BLaER1 (cell line): ENCODE measurements around the gene SPAG6.

Source experiments
- H3K27ac ChIP-seq: shearing (Covaris generic); formaldehyde crosslinking; 2 replicates; pipeline ENCODE4 v1.8.1; 2022
- H3K27me3 ChIP-seq: shearing (Covaris generic); formaldehyde crosslinking; 2 replicates; pipeline ENCODE4 v1.8.1; 2022
- H3K36me3 ChIP-seq: shearing (Covaris generic); formaldehyde crosslinking; 2 replicates; pipeline ENCODE4 v1.8.1; 2022
- H3K4me1 ChIP-seq: shearing (Covaris generic); formaldehyde crosslinking; 2 replicates; pipeline ENCODE4 v1.8.1; 2022
- H3K4me2 ChIP-seq: shearing (Covaris generic); formaldehyde crosslinking; 2 replicates; pipeline ENCODE4 v1.8.1; 2022
- H3K4me3 ChIP-seq: shearing (Covaris generic); formaldehyde crosslinking; 2 replicates; pipeline ENCODE4 v1.8.1; 2022
- H3K9ac ChIP-seq: shearing (Covaris generic); formaldehyde crosslinking; 2 replicates; pipeline ENCODE4 v1.8.1; 2022
- H3K9me3 ChIP-seq: shearing (Covaris generic); formaldehyde crosslinking; 2 replicates; pipeline ENCODE4 v1.8.1; 2022
- H4K20me1 ChIP-seq: shearing (Covaris generic); formaldehyde crosslinking; 2 replicates; pipeline ENCODE4 v1.8.1; 2022
- Cebpa-rat ChIP-seq: shearing (Covaris generic); IDR thresholded peaks from 2 replicates; pipeline ENCODE4 v1.8.1; 2022

Gene SPAG6

DNA sequence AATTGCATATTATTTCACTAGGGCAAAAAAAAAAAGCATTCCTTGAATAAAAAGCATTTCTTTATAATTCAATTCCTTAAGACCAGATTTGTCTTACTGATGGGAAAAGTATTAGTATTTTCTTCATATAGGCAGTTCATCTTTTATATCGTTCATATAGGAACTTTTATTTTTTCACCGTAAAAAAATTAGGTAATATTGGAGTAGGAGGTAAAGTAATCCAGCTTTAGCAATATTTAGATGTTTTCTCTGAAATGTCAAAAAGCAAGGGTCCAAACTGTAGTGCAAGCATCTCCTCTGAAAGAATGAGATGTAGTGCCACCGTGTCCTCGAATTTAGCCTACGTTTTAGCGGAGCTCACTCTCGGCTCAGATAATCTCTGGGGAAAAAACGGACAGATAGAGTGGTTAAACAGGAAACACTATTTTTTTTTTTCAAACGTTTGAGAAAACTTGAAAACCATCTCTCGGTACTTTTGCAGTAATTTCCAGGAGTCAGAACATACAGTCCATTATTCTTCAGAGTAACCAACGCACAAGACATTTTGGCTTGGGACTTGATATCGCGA, 5.5 kb upstream of the SPAG6 start:
- Histone ChIP-seq H3K9ac (peak overlapping the region; percentile 95), H3K4me1 (peaks cover 49% of the 10 kb centered on the region), H3K36me3 (no peaks in the 10 kb centered on the region), H4K20me1 (peaks cover 47% of the 10 kb centered on the region), H3K27me3 (peaks cover 99% of the 10 kb centered on the region), H3K9me3 (peaks cover 11% of the 10 kb centered on the region), H3K27ac (peak overlapping the region; percentile 98), H3K4me3 (peak overlapping the region; percentile 77), H3K4me2 (peak overlapping the region; percentile 79)
- no peak for TF ChIP-seq Cebpa-rat

DNA sequence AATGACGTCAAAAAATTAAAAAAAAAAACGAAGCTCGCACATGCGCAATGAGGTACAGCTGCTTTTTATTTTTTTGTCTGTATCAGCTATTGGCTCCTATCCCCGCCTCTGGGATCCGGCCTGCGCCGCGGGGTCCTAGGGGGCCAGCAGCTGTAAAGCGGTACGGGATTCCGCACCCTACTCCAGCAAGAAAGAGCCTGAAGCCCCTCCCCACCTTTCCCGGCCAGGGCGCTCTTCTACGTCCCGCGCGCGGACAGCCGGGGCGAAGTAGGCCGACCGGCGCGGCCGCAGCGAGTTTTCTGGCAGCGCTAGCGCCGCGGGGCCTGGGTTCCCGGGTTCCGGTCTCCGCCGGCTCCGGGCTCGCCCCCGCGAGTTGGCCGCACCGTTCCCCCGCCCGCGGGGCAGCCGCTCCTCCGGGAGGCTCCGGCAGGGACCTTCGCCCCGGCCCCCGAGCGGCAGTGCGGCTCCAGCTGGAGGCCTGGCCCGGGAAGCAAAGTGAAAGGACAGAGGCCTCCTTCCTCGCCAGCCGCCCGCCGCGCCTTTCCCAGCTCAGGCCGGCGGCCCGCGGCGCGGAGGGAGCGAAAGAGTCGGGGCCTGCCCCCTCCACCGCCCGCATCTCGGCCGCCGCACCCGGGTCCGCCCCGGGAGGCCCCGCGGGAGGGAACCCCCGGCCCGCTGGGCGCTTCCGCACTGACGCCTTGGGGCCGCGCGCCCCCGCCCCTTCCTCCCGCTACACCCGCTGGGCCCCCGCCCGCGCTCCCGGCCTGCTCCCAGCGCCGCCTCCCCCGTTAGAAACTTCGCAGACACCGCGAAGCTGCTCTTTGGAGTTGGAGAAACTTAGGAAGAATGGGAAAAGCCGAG, 4.7 kb upstream of the SPAG6 start:
- Histone ChIP-seq H3K9ac (peak overlapping the region; percentile 95), H3K27ac (peak overlapping the region; percentile 98), H3K4me1 (peaks cover 56% of the 10 kb centered on the region)

DNA sequence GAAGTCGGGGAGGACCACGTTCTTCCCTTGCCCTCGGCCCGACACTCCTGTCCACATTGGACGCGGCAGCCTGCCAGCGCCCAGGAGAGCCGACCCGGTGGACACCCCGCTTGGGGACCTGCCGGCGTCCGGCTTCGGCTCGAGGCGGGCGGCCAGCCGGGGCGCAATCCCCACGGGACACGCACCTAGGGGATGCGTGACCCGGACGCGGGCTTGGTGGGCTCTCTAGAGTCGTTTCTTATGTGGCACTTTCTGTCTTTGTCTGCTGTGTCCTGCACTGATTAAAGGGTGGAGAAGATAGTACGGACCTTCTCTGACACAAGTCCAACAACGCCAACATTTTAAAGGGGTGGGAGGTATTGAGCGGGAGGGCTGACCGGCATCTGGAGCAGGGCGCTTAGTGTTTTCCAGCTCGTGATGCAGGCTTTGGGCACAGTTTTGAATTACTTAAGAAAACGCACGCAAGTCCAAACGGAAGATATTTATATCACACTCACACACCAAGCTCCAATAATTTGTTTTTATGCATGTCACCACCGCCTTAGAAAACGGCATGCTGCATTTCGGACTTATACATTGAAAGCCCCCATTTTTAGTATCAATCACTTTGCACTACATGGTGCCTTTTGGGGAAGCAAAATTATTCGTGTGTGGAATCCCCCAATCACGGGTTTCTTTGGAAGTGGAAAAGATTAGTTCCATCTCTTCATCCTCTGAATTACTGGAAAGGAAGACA, 3.9 kb upstream of the SPAG6 start:
- Histone ChIP-seq H3K4me3 (peak overlapping the region; percentile 77), H3K4me1 (peaks cover 60% of the 10 kb centered on the region), H4K20me1 (peaks cover 39% of the 10 kb centered on the region), H3K27me3 (peaks cover 98% of the 10 kb centered on the region), H3K9ac (peak overlapping the region; percentile 95), H3K9me3 (peaks cover 14% of the 10 kb centered on the region), H3K27ac (peak overlapping the region; percentile 98), H3K36me3 (no peaks in the 10 kb centered on the region), H3K4me2 (peak overlapping the region; percentile 79)
- TF ChIP-seq Cebpa-rat = no peak

More for the DNA sequence above, 4.7 kb upstream of the SPAG6 start:
- Histone ChIP-seq H3K9me3 (peaks cover 11% of the 10 kb centered on the region), H4K20me1 (peaks cover 47% of the 10 kb centered on the region), H3K4me2 (peak overlapping the region; percentile 79), H3K4me3 (peak overlapping the region; percentile 77), H3K36me3 (no peaks in the 10 kb centered on the region), H3K27me3 (peaks cover 99% of the 10 kb centered on the region)
- TF ChIP-seq Cebpa-rat = no peak

DNA sequence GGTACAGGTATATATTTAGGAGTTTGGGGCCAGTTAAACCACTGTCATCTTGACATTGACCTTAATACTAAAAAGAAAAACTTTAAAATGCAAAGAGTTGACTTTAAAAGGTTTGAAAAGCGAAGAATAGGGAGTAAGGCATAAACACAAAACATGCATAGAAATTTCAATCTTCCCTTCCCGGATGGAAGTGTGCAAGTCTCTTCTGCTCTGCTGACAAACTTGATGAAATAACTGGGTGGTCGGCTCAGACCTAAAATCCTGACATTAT, 3.4 kb upstream of the SPAG6 start:
- H3K9me3 ChIP-seq = peaks cover 14% of the 10 kb centered on the region
- peak overlapping the region; percentile 98 for H3K27ac ChIP-seq
- peaks cover 34% of the 10 kb centered on the region for H4K20me1 ChIP-seq
- H3K36me3 ChIP-seq = no peaks in the 10 kb centered on the region
- peaks cover 96% of the 10 kb centered on the region for H3K27me3 ChIP-seq
- peaks cover 60% of the 10 kb centered on the region for H3K4me1 ChIP-seq
- H3K4me2 ChIP-seq = peak overlapping the region; percentile 79
- TF ChIP-seq Cebpa-rat = no peak
- peak overlapping the region; percentile 77 for H3K4me3 ChIP-seq
- peak overlapping the region; percentile 95 for H3K9ac ChIP-seq

DNA sequence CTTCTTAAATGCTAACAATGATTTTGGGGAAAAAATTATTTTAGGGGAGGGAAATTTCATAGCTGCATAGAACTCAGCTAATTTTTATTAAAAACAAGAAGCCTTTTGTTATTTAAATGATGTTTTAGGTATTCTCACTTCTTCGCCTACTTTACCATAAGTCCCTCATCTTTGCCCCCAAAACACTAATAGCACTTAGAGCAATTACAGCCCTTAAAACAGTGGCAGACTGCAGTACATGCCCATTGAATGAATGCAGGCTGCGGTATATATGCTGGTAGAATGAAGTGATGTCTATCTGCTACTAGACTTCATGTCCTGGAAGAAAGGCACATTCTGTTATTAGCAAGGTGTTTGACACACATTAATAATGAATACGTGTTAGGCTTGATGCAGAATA, 2.9 kb upstream of the SPAG6 start:
- peak overlapping the region; percentile 77 for H3K4me3 ChIP-seq
- peak overlapping the region; percentile 95 for H3K9ac ChIP-seq
- H3K4me2 ChIP-seq = peak overlapping the region; percentile 79
- no peaks in the 10 kb centered on the region for H3K36me3 ChIP-seq
- peaks cover 93% of the 10 kb centered on the region for H3K27me3 ChIP-seq
- H3K4me1 ChIP-seq = peaks cover 60% of the 10 kb centered on the region
- H3K9me3 ChIP-seq = peaks cover 14% of the 10 kb centered on the region
- TF ChIP-seq Cebpa-rat = no peak
- peaks cover 28% of the 10 kb centered on the region for H4K20me1 ChIP-seq
- H3K27ac ChIP-seq = peak overlapping the region; percentile 98

DNA sequence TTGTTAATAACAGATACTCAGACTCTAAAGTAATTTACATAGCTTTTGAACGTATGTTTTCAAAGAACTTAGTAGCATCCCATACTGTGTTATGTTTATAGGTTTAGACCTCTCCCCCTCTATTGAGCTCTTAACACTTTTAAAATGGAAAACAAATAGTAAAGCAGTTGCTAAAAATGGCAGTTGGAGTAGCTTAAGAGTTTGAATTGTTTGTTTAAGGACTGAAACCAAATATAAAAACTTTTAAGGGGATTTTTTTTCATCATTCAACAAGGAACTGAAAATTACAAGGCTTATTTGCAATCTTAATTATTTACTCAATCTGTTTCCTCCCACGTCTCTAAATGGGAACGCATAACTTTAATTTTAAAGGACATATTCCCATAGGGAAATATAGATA, 1.6 kb upstream of the SPAG6 start:
- H3K4me2 ChIP-seq = peak overlapping the region; percentile 79
- peaks cover 80% of the 10 kb centered on the region for H3K27me3 ChIP-seq
- peaks cover 26% of the 10 kb centered on the region for H4K20me1 ChIP-seq
- TF ChIP-seq Cebpa-rat = no peak
- H3K9ac ChIP-seq = peak overlapping the region; percentile 65; the same call in 1 of the 2 replicates
- peak overlapping the region; percentile 98 for H3K27ac ChIP-seq
- peaks cover 60% of the 10 kb centered on the region for H3K4me1 ChIP-seq
- no peaks in the 10 kb centered on the region for H3K36me3 ChIP-seq
- H3K9me3 ChIP-seq = peaks cover 14% of the 10 kb centered on the region
- peak overlapping the region; percentile 70 for H3K4me3 ChIP-seq

DNA sequence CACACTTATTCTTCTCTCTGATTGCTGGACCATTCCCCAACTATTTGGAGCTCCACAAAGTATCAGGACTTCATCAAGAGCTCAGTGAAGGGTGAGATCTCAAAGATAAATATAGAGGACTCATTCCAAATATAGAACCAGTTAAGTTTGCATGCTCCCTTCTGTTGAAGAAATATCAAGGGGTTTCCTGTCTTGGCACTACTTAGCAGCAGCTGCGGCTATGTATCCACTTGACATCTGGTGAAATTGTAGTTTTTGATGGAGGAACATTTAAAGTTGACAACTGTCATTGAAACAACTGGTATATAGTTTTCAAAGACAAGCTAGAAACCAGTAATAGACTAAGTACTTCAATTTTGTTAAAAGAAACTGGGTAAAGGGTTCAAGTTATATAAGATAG, 1.0 kb upstream of the SPAG6 start:
- Histone ChIP-seq H3K27ac (peak overlapping the region; percentile 98), H3K4me3 (peak overlapping the region; percentile 70), H3K36me3 (no peaks in the 10 kb centered on the region), H3K9me3 (peaks cover 14% of the 10 kb centered on the region), H3K27me3 (peaks cover 75% of the 10 kb centered on the region), H3K4me1 (peaks cover 56% of the 10 kb centered on the region), H3K9ac (peak overlapping the region; percentile 84), H3K4me2 (peak overlapping the region; percentile 79), H4K20me1 (peaks cover 26% of the 10 kb centered on the region)
- no peak for TF ChIP-seq Cebpa-rat

DNA sequence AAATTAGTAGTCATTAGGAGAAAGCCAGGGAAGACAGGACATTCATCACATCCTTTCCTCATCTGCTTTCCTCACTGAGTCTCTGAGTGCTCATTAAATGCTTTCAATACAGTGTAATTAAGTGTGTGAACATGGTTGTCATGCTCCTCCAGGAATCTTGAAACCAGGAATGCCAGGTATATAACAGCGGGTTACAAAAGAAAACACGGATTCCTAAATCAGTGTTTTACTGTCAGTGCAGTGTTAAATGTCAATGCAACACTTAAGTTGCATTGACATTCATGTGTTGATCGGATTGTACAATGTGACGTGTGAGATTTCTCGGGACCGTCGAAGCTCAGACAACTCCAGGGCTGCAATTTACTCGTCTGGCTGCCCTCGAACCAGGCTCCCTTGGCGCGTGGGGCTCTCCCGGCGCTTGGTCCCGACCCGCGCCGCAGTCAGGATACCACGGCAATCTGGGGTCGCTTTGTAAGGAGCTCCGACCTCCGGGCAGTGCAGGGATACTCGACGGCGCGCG, 455 bp upstream of the SPAG6 start:
- TF ChIP-seq Cebpa-rat = no peak
- Histone ChIP-seq H3K9me3 (peaks cover 14% of the 10 kb centered on the region), H3K9ac (peak overlapping the region; percentile 84), H4K20me1 (peaks cover 23% of the 10 kb centered on the region), H3K36me3 (no peaks in the 10 kb centered on the region), H3K4me3 (peak overlapping the region; percentile 70), H3K27me3 (peaks cover 69% of the 10 kb centered on the region), H3K27ac (peak overlapping the region; percentile 98), H3K4me1 (peaks cover 50% of the 10 kb centered on the region), H3K4me2 (peak overlapping the region; percentile 79)

DNA sequence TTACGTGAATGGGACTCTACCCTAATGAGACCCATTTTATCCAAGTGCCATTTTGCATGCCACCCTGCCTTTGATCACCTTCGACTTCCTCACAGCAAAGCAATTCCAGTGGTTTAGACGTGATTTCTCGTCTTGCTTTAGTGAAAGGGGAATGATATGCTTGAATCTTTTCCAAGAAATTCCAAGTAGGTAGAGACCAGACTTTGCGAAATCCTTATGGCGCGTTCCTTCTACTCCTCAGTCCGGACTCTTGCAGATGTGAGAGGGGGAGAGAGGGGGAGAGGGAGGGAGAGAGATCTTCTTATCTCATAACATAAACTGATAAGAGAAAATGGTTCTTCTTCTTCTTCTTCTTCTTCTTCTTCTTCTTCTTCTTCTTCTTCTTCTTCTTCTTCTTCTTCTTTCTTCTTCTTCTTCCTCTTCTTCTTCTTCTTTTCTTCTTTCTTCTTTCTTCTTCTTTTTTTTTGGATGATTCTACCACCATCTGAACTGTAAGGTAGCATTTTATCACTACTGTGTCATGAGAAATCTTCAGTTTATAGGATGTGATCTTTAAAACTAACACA, 883 bp downstream of the SPAG6 start:
- Histone ChIP-seq H3K36me3 (no peaks in the 10 kb centered on the region), H3K4me1 (peaks cover 43% of the 10 kb centered on the region), H3K9me3 (peaks cover 14% of the 10 kb centered on the region), H4K20me1 (peaks cover 9% of the 10 kb centered on the region), H3K27ac (no peak overlapping the region; the same call in 1 of the 2 replicates), H3K4me2 (peak overlapping the region; percentile 79), H3K9ac (no peak overlapping the region), H3K4me3 (peak overlapping the region; percentile 70), H3K27me3 (peaks cover 56% of the 10 kb centered on the region)
- TF ChIP-seq Cebpa-rat = no peak
